ENCODE results near the gene SINHCAF. TPM values are rescaled to one million over a fixed set of nuclear protein-coding genes. Genes with fewer than 3 reads are reported as not detected.

The SINHCAF gene
- total RNA-seq, 3 donors from 2014 or later, result 11.8 to 76.5 (median 54.7) TPM

DNA sequence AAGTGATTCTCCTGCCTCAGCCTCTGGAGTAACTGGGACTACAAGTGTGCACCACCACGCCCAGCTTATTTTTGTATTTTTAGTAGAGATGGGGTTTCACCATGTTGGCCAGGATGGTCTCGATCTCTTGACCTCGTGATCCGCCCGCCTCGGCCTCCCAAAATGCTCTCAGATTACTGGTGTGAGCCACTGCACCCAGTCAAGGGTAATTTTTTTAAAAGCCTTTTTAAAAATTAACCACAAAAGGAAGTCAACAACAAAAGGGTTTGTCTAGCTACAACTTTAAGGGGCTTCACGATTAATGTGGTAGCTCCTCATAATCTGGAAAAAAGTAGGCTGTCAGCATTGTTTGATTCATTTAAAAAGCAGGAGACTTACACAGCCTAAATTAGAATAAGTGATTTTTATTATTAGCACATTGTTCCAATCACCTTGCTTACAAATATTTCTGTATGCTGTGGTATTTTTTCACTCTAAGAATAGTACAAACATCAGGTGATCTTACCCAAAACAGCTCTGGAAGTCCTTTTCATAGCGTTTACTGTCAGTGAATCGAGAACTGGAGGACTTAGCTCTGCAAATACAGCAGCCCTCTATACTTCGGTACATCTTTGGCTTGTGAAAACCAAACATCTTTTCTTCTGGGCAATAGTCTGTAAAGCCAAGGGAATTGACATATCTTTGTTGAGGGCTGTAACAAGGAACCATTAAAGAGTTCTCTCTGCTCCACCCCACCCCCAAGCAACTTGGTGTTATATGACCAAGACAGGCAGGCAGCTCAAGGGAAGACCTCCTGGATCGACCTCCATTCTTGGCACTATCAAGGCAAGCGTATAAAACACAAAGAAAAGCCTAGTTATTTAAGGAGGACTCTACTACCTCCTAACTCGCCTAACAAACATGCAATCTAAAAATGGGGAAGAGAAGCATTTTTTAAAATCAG is 28.1 kb downstream of the SINHCAF start:
- no peak overlapping the region for H3K27ac ChIP-seq
- no peak for TF ChIP-seq POLR2A (IDR thresholded peaks at IDR 0.05)
- TF ChIP-seq, protein P1, sequence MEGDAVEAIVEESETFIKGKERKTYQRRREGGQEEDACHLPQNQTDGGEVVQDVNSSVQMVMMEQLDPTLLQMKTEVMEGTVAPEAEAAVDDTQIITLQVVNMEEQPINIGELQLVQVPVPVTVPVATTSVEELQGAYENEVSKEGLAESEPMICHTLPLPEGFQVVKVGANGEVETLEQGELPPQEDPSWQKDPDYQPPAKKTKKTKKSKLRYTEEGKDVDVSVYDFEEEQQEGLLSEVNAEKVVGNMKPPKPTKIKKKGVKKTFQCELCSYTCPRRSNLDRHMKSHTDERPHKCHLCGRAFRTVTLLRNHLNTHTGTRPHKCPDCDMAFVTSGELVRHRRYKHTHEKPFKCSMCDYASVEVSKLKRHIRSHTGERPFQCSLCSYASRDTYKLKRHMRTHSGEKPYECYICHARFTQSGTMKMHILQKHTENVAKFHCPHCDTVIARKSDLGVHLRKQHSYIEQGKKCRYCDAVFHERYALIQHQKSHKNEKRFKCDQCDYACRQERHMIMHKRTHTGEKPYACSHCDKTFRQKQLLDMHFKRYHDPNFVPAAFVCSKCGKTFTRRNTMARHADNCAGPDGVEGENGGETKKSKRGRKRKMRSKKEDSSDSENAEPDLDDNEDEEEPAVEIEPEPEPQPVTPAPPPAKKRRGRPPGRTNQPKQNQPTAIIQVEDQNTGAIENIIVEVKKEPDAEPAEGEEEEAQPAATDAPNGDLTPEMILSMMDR (IDR thresholded peaks at IDR 0.05), result no peak
- no peak for TF ChIP-seq POLR2AphosphoS5 (IDR thresholded peaks at IDR 0.05)
- no peaks in the 10 kb centered on the region for H3K36me3 ChIP-seq
- DNase-seq (ENCODE audit: low spot score in 2 of 2), result no peak
- peaks cover 0 to 8% of the 10 kb centered on the region in 2 donors for H3K4me1 ChIP-seq
- no peaks in the 10 kb centered on the region for H3K9me3 ChIP-seq
- no peak overlapping the region for H3K4me3 ChIP-seq
- H3K27me3 ChIP-seq, result no peaks in the 10 kb centered on the region
- intact Hi-C loops (cut with DNase I; ENCODE audit: low total_unique reads), result loop anchor here (5.0 kb wide), 1 partner anchor 1291 kb away; no protein-coding TSS in a partner anchor

DNA sequence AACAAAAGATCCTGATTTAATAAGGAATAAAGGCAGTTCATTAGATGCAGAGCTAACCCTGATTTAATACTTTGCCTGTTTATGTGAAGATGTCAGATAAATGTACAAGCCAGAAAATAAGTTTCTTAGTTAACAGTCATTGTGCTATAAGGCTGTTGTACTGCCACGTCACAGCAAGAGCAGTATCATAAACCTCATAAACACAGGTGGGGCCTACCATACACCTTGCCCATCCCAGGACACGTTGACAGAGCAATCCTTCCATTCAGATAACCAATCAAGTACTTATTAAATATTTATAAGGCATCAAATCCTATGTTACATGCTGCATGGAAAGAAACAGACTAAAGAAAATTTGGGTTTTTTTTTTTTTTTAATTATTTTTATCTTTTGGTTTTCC is 36.5 kb downstream of the SINHCAF start:
- no peak for DNase-seq (ENCODE audit: low spot score in 2 of 2)
- H3K4me3 ChIP-seq, result no peak overlapping the region
- no peaks in the 10 kb centered on the region for H3K27me3 ChIP-seq
- TF ChIP-seq POLR2A (IDR thresholded peaks at IDR 0.05) (no peak), POLR2AphosphoS5 (IDR thresholded peaks at IDR 0.05) (no peak)
- TF ChIP-seq, protein P1 (IDR thresholded peaks at IDR 0.05), result no peak
- no peak overlapping the region for H3K27ac ChIP-seq
- H3K9me3 ChIP-seq, result no peaks in the 10 kb centered on the region
- peaks cover 0 to 8% of the 10 kb centered on the region in 2 donors for H3K4me1 ChIP-seq
- H3K36me3 ChIP-seq, result no peaks in the 10 kb centered on the region
- intact Hi-C loops (cut with DNase I; ENCODE audit: low total_unique reads), result no loop called here

DNA sequence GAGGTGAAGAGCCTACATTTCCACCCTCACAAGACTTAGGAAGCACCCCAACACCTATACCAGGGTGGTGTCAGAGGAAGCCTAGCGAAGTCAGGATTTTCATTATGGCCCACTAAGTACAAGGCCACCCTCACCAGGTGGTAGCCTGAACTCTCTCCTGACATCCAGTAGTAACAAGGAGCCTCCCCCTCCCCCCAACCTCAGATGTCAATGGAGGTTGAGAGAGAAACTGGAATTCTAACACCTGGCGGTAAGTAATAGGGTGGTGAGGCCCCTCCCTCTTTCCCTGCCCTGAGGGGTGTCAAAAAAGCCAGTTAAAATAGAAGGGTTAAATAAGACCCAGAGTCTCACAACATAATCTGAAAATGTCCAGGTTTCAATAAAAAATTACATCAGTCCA is 37.6 kb downstream of the SINHCAF start:
- Histone ChIP-seq H3K27ac (no peak overlapping the region), H3K36me3 (no peaks in the 10 kb centered on the region), H3K4me3 (no peak overlapping the region), H3K27me3 (no peaks in the 10 kb centered on the region), H3K4me1 (peaks cover 0 to under 1% of the 10 kb centered on the region in 2 donors), H3K9me3 (no peaks in the 10 kb centered on the region)
- intact Hi-C loops (cut with DNase I; ENCODE audit: low total_unique reads), result no loop called here
- no peak for DNase-seq (ENCODE audit: low spot score in 2 of 2)
- TF ChIP-seq, protein P1 (IDR thresholded peaks at IDR 0.05), result no peak

DNA sequence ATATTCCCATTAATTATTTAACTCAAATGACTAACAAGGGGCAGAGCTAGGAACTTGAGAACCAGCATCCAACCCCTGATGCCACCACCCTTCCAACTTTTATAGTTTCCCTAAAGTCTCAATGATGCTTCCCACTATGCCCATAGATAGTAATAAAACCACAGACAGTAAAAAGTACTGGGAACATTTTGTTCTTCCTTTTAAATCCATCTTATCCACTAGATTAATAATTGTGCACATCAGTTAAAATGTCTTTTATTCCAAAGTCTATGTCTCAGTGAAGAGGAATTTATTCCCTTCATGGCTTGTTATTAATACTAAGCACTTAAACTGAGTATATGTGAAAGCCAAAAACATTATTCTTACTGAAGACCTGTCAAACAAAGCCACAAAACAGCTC is 45.8 kb downstream of the SINHCAF start:
- Histone ChIP-seq H3K4me1 (no peaks in the 10 kb centered on the region), H3K36me3 (no peaks in the 10 kb centered on the region), H3K27ac (no peak overlapping the region), H3K4me3 (no peak overlapping the region), H3K27me3 (no peaks in the 10 kb centered on the region), H3K9me3 (no peaks in the 10 kb centered on the region)
- DNase-seq (ENCODE audit: low spot score in 2 of 2), result no peak
- intact Hi-C loops (cut with DNase I; ENCODE audit: low total_unique reads), result no loop called here
- no peak for TF ChIP-seq POLR2AphosphoS5 (IDR thresholded peaks at IDR 0.05)
- TF ChIP-seq, protein P1 (IDR thresholded peaks at IDR 0.05), result no peak
- no peak for TF ChIP-seq POLR2A (IDR thresholded peaks at IDR 0.05)

DNA sequence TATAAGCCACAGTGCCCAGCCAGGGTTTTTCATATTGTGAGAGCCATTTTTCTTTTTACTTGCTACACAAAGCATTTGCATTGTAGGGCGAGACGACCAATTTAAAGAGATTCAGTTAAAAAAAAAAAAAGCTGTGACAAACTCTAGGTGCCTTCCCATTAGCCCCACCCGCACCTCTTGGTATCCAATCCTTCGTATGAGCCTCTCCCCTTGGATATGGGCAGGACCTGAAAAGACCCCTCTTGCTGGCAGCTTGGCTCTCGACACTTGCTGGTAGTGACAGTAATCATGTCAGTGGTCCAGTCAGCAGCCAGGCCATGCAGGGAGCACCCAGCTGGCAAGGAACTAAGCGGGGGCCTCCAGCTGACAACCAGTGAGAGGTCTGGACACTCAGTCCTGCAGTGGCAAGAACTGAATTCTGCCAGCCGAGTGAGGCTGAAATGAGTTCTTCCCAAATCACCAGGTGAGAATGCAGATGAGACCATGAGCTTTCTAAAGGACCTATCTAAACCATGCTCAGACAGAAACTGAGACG is 46.5 kb downstream of the SINHCAF start:
- TF ChIP-seq POLR2AphosphoS5 (IDR thresholded peaks at IDR 0.05) (no peak), POLR2A (IDR thresholded peaks at IDR 0.05) (no peak)
- TF ChIP-seq, protein P1 (IDR thresholded peaks at IDR 0.05), result no peak
- H3K27ac ChIP-seq, result no peak overlapping the region
- no peaks in the 10 kb centered on the region for H3K4me1 ChIP-seq
- H3K36me3 ChIP-seq, result no peaks in the 10 kb centered on the region
- intact Hi-C loops (cut with DNase I; ENCODE audit: low total_unique reads), result no loop called here
- H3K27me3 ChIP-seq, result no peaks in the 10 kb centered on the region
- no peak overlapping the region for H3K4me3 ChIP-seq
- no peak for DNase-seq (ENCODE audit: low spot score in 2 of 2)
- H3K9me3 ChIP-seq, result no peaks in the 10 kb centered on the region

Data from breast epithelium (tissue), 4 donors.